Mucosa of rectum (tissue), 2 donors: ENCODE results near the gene FRK.
A peak's percentile ranks its signal among the peaks of the same experiment; 100 is the strongest.

Experiments used
- H3K27ac ChIP-seq, 2 donors: one replicate each; pipeline ENCODE4 v1.7.0; 2013; ENCODE audit warnings: inconsistent platforms in 2 of 2, low read depth in 2 of 2, low read length in 2 of 2
- H3K27me3 ChIP-seq, 2 donors: one replicate each; pipeline ENCODE4 v1.7.0; 2013; ENCODE audit warnings: low read length in 2 of 2; ENCODE audit not compliant: control insufficient read depth in 2 of 2, insufficient read depth in 2 of 2
- H3K36me3 ChIP-seq, 2 donors: one replicate each; pipeline ENCODE4 v1.7.0; 2013; ENCODE audit warnings: low read length in 2 of 2; ENCODE audit not compliant: control insufficient read depth in 2 of 2, insufficient read depth in 2 of 2
- H3K4me1 ChIP-seq, 2 donors: one replicate each; pipeline ENCODE4 v1.7.0; 2013; ENCODE audit warnings: low read length in 2 of 2, mild to moderate bottlenecking in 1 of 2; ENCODE audit not compliant: control insufficient read depth in 2 of 2, insufficient read depth in 2 of 2
- H3K4me3 ChIP-seq, 2 donors: one replicate each; pipeline ENCODE4 v1.7.0; 2013; ENCODE audit warnings: low read length in 2 of 2
- H3K9ac ChIP-seq, 2 donors: one replicate each; pipeline ENCODE4 v1.7.0; 2013; ENCODE audit warnings: low read length in 2 of 2, low read depth in 1 of 2, mild to moderate bottlenecking in 1 of 2
- H3K9me3 ChIP-seq, 2 donors: one replicate each; pipeline ENCODE4 v1.7.0; 2013; ENCODE audit warnings: low read length in 2 of 2; ENCODE audit not compliant: control insufficient read depth in 2 of 2
- donor health status: healthy.
- donor health status: Normal muscosa, but diverticular disease.

The FRK gene

GRCh38 chr6:116060572-116061283, at the start of gene FRK:
Gene FRK (minus strand): TSS chr6:116060891. CDS start chr6:116060311, 580 bp downstream.
- Histone ChIP-seq H3K27me3 (no peaks in the 10 kb centered on the region), H3K9me3 (no peaks in the 10 kb centered on the region), H3K4me3 (peak within 1 kb of the TSS; percentile 62 to 91), H3K27ac (peak within 1 kb of the TSS; percentile 81 to 91), H3K36me3 (no peaks in the 10 kb centered on the region), H3K4me1 (peaks cover 2 to 20% of the 10 kb centered on the region in 2 donors), H3K9ac (peak within 1 kb of the TSS; percentile 66 to 80)

- peaks cover 0 to 4% of the 10 kb centered on the region in 2 donors for H3K4me1 ChIP-seq
- H3K9me3 ChIP-seq: no peaks in the 10 kb centered on the region
- no peak overlapping the region for H3K27ac ChIP-seq
- H3K36me3 ChIP-seq: peaks cover 39 to 47% of the 10 kb centered on the region in 2 donors
- no peak overlapping the region for H3K4me3 ChIP-seq
- no peak overlapping the region for H3K9ac ChIP-seq
- no peaks in the 10 kb centered on the region for H3K27me3 ChIP-seq
Observed at GRCh38 chr6:116108836-116109235, 48.1 kb upstream of the FRK start.

GRCh38 chr6:116106146-116106545, 45.5 kb upstream of the FRK start:
- H3K27me3 ChIP-seq: no peaks in the 10 kb centered on the region
- H3K27ac ChIP-seq: no peak overlapping the region
- H3K9ac ChIP-seq: no peak overlapping the region
- no peak overlapping the region for H3K4me3 ChIP-seq
- H3K4me1 ChIP-seq: peaks cover 8 to 15% of the 10 kb centered on the region in 2 donors
- H3K36me3 ChIP-seq: peaks cover 26% of the 10 kb centered on the region in 2 donors
- H3K9me3 ChIP-seq: no peaks in the 10 kb centered on the region

GRCh38 chr6:116105247-116105646, 44.6 kb upstream of the FRK start:
- H3K9ac ChIP-seq: no peak overlapping the region

GRCh38 chr6:116104636-116105035, 43.9 kb upstream of the FRK start:
- no peaks in the 10 kb centered on the region for H3K9me3 ChIP-seq
- no peaks in the 10 kb centered on the region for H3K27me3 ChIP-seq
- H3K36me3 ChIP-seq: peaks cover 11 to 16% of the 10 kb centered on the region in 2 donors
- no peak overlapping the region for H3K27ac ChIP-seq
- no peak overlapping the region for H3K9ac ChIP-seq
- H3K4me1 ChIP-seq: peaks cover 13 to 15% of the 10 kb centered on the region in 2 donors
- no peak overlapping the region for H3K4me3 ChIP-seq

More at GRCh38 chr6:116105247-116105646, 44.6 kb upstream of the FRK start:
- H3K36me3 ChIP-seq: peaks cover 17% of the 10 kb centered on the region in 2 donors
- H3K27ac ChIP-seq: no peak overlapping the region
- no peaks in the 10 kb centered on the region for H3K27me3 ChIP-seq
- H3K9me3 ChIP-seq: no peaks in the 10 kb centered on the region
- no peak overlapping the region for H3K4me3 ChIP-seq
- H3K4me1 ChIP-seq: peaks cover 10 to 15% of the 10 kb centered on the region in 2 donors

- H3K4me3 ChIP-seq: no peak overlapping the region
- peaks cover 13 to 15% of the 10 kb centered on the region in 2 donors for H3K4me1 ChIP-seq
- H3K36me3 ChIP-seq: peaks cover 0 to 3% of the 10 kb centered on the region in 2 donors
- no peaks in the 10 kb centered on the region for H3K27me3 ChIP-seq
- no peaks in the 10 kb centered on the region for H3K9me3 ChIP-seq
- H3K27ac ChIP-seq: no peak overlapping the region
- H3K9ac ChIP-seq: no peak overlapping the region
Observed at GRCh38 chr6:116102873-116103272, 42.2 kb upstream of the FRK start.

- Histone ChIP-seq H3K27ac (no peak overlapping the region), H3K27me3 (no peaks in the 10 kb centered on the region), H3K4me3 (peak overlapping the region; percentile 70 to 94), H3K9ac (peak overlapping the region; percentile 79 to 93), H3K9me3 (no peaks in the 10 kb centered on the region), H3K4me1 (peaks cover 13 to 15% of the 10 kb centered on the region in 2 donors), H3K36me3 (peaks cover 0 to 1% of the 10 kb centered on the region in 2 donors)
Observed at GRCh38 chr6:116101790-116102189, 41.1 kb upstream of the FRK start.

- Histone ChIP-seq H3K4me3 (peak overlapping the region; percentile 70 to 94), H3K4me1 (peaks cover 13 to 15% of the 10 kb centered on the region in 2 donors)
Observed at GRCh38 chr6:116101302-116101718, 40.6 kb upstream of the FRK start.

GRCh38 chr6:116100419-116101301, 40.0 kb upstream of the FRK start, which contains the start of gene NT5DC1:
Gene NT5DC1 (plus strand): TSS chr6:116100853. CDS start chr6:116100931, 78 bp downstream.
- Histone ChIP-seq H3K27ac (peak within 1 kb of the TSS; percentile 96 to 98), H3K27me3 (no peaks in the 10 kb centered on the region), H3K4me3 (peak within 1 kb of the TSS; percentile 70 to 94), H3K4me1 (peaks cover 13 to 15% of the 10 kb centered on the region in 2 donors), H3K9me3 (peaks cover 0 to 5% of the 10 kb centered on the region in 2 donors), H3K36me3 (no peaks in the 10 kb centered on the region), H3K9ac (peak within 1 kb of the TSS; percentile 79 to 93)

More at GRCh38 chr6:116101302-116101718, 40.6 kb upstream of the FRK start:
- peaks cover 0 to 3% of the 10 kb centered on the region in 2 donors for H3K9me3 ChIP-seq
- H3K27ac ChIP-seq: peak overlapping the region; percentile 96 to 98
- peak overlapping the region; percentile 79 to 93 for H3K9ac ChIP-seq
- H3K36me3 ChIP-seq: no peaks in the 10 kb centered on the region
- H3K27me3 ChIP-seq: no peaks in the 10 kb centered on the region
